Thyroid gland (tissue), 4 donors: ENCODE data around the gene GTF3C4.

Experiments
- POLR2A ChIP-seq, 2 donors: fragments of 450-650 bp; IDR thresholded peaks; one replicate each; pipeline ENCODE4 v1.6.1; 2017; ENCODE audit warnings: antibody characterized with exemption in 2 of 2, mild to moderate bottlenecking in 2 of 2, moderate library complexity in 1 of 2
- TF ChIP-seq, protein P1 (sequence below), 6 experiments: fragments of 200-600 bp in 3 of 6; fragments of 450-650 bp in 3 of 6; sonication (generic) in 3 of 6; IDR thresholded peaks; one replicate each; pipeline ENCODE4 v1.5.1; 2016 to 2019; ENCODE audit warnings: antibody characterized with exemption in 6 of 6, mild to moderate bottlenecking in 2 of 6, inconsistent platforms in 1 of 6, moderate library complexity in 1 of 6

DNA sequence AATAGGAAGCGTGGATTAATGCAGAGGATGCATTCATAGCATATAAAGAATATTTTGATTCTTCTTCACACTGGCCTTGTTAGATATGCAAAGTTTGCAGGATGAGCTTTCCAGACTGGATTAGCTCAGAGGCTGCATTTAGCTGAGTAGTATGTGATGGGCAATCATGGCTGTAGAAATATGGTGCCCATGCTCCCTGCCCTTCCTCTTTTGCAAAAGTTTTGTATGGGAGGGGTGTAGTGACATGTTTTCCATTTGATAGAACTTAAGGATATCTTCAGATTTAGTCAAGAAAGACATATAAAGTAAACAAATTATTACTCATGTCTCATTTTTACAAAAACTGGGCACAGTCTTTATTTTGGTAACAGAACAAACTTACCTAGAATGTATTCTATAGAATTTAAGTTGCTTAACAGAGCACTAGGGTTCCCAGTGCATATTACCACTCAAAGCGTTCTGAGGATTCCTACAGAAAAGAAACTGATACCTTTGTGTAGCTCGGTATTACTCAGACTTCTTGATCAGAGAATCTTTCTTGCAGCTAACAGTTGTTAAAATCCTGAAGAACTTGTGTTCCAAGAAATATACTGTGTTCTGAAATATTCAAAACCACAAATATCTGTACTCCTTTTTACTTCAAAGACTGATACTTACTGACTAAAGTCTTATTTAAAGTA lies 9.8 kb downstream of the GTF3C4 start:
- TF ChIP-seq, protein P1, sequence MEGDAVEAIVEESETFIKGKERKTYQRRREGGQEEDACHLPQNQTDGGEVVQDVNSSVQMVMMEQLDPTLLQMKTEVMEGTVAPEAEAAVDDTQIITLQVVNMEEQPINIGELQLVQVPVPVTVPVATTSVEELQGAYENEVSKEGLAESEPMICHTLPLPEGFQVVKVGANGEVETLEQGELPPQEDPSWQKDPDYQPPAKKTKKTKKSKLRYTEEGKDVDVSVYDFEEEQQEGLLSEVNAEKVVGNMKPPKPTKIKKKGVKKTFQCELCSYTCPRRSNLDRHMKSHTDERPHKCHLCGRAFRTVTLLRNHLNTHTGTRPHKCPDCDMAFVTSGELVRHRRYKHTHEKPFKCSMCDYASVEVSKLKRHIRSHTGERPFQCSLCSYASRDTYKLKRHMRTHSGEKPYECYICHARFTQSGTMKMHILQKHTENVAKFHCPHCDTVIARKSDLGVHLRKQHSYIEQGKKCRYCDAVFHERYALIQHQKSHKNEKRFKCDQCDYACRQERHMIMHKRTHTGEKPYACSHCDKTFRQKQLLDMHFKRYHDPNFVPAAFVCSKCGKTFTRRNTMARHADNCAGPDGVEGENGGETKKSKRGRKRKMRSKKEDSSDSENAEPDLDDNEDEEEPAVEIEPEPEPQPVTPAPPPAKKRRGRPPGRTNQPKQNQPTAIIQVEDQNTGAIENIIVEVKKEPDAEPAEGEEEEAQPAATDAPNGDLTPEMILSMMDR (IDR thresholded peaks at IDR 0.05): no peak
- TF ChIP-seq POLR2A (IDR thresholded peaks at IDR 0.05): no peak
